ENCODE measurements around the gene FAM168A. TPM values are rescaled to one million over a fixed set of nuclear protein-coding genes. Genes with fewer than 3 reads are reported as not detected.

The FAM168A gene
- total and polyA plus RNA-seq, 4 donors, result 5.5 to 52.0 (median 25.5) TPM

DNA sequence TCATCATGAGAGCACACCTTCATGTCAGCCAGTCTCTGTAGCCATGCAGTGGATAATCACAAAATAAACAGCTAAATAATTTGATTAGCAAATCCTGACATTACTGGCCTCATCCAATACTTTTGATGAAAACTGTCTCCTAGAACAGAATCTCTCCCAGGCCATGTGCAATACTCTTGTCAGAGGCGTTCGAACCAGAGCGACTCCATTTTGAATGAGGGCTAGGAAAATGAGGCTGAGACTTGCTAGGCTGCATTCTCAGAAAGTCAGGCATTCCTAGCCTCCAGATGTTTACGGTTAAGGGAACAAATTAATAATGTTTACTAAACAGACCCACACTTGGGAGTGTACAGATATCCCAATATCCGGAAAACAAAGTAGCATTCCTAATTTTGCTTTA, 69.9 kb downstream of the FAM168A start:
- Histone ChIP-seq H3K27me3 (ENCODE audit: control insufficient read depth in 1 of 2, insufficient read depth in 2 of 2, low read length in 1 of 2) (no peaks in the 10 kb centered on the region), H3K4me1 (ENCODE audit: control insufficient read depth in 1 of 2, insufficient read depth in 2 of 2, low read length in 2 of 2) (no peaks in the 10 kb centered on the region), H3K9me3 (ENCODE audit: control insufficient read depth, low read length) (no peaks in the 10 kb centered on the region), H3K36me3 (ENCODE audit: control insufficient read depth in 1 of 2, insufficient read depth in 2 of 2, low read length in 1 of 2) (peaks cover 0 to 2% of the 10 kb centered on the region in 2 donors), H3K4me3 (ENCODE audit: low read length in 2 of 2) (no peak overlapping the region), H3K27ac (ENCODE audit: low read depth in 1 of 2, low read length in 2 of 2) (no peak overlapping the region)
- no peak for ATAC-seq (ENCODE audit: low FRiP score)
- WGBS, 2 donors, result 95 to 96% methylated on average over 5 of the region's 5 CpGs
- DNase-seq, result no peak
- intact Hi-C loops (cut with DNase I), result no loop called here

DNA sequence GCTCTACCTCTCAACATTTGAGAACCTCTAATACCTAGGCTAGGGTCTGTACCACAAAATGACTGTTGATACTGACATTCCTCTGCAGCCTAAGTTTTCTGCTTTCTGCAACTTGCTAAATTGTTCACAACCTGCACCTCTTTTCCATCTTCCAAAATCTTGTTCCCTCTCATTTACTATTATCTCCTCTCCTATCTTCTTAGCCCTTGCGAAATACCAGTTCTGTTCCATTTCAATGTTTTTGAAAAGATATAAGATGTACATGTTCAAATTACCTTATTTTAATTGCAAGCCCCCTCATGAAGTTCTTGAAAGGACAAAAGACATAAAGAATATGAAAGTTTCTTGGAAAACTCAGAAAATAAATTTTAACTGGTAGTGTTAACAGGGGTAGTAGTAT, 72.3 kb downstream of the FAM168A start:
- 98 to 99% methylated on average over 1 of the region's 1 CpG for WGBS, 2 donors
- no peaks in the 10 kb centered on the region for H3K4me1 ChIP-seq (ENCODE audit: control insufficient read depth in 1 of 2, insufficient read depth in 2 of 2, low read length in 2 of 2)
- no peaks in the 10 kb centered on the region for H3K9me3 ChIP-seq (ENCODE audit: control insufficient read depth, low read length)
- H3K27me3 ChIP-seq (ENCODE audit: control insufficient read depth in 1 of 2, insufficient read depth in 2 of 2, low read length in 1 of 2), result no peaks in the 10 kb centered on the region
- DNase-seq, result no peak
- no peak for ATAC-seq (ENCODE audit: low FRiP score)
- no peak overlapping the region for H3K27ac ChIP-seq (ENCODE audit: low read depth in 1 of 2, low read length in 2 of 2)
- no peak overlapping the region for H3K4me3 ChIP-seq (ENCODE audit: low read length in 2 of 2)
- peaks cover 0 to 2% of the 10 kb centered on the region in 2 donors for H3K36me3 ChIP-seq (ENCODE audit: control insufficient read depth in 1 of 2, insufficient read depth in 2 of 2, low read length in 1 of 2)
- intact Hi-C loops (cut with DNase I), result no loop called here

DNA sequence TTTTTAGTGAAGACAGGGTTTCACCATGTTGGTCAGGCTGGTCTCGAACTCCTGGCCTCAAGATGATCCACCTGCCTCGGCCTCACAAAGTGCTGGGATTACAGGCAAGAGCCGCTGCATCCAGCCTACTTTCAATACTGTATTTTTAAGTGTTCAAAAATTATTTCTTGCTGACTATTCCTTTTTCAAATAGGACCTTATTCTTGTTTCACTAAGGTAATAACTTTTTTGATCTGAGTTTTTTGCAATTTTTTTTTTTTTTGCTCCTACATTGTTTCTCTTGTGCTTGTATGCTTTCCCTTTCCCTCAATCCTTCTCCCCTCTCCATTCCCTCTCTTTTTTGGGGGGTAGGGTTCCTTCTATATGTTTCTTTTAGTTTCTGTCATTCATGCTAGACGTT, 73.1 kb downstream of the FAM168A start:
- no peaks in the 10 kb centered on the region for H3K4me1 ChIP-seq (ENCODE audit: control insufficient read depth in 1 of 2, insufficient read depth in 2 of 2, low read length in 2 of 2)
- WGBS, 2 donors, result 97 to 98% methylated on average over 4 of the region's 4 CpGs
- DNase-seq, result no peak
- H3K4me3 ChIP-seq (ENCODE audit: low read length in 2 of 2), result no peak overlapping the region
- intact Hi-C loops (cut with DNase I), result no loop called here
- no peaks in the 10 kb centered on the region for H3K9me3 ChIP-seq (ENCODE audit: control insufficient read depth, low read length)
- no peaks in the 10 kb centered on the region for H3K27me3 ChIP-seq (ENCODE audit: control insufficient read depth in 1 of 2, insufficient read depth in 2 of 2, low read length in 1 of 2)
- no peak overlapping the region for H3K27ac ChIP-seq (ENCODE audit: low read depth in 1 of 2, low read length in 2 of 2)
- ATAC-seq (ENCODE audit: low FRiP score), result no peak
- H3K36me3 ChIP-seq (ENCODE audit: control insufficient read depth in 1 of 2, insufficient read depth in 2 of 2, low read length in 1 of 2), result no peaks in the 10 kb centered on the region

DNA sequence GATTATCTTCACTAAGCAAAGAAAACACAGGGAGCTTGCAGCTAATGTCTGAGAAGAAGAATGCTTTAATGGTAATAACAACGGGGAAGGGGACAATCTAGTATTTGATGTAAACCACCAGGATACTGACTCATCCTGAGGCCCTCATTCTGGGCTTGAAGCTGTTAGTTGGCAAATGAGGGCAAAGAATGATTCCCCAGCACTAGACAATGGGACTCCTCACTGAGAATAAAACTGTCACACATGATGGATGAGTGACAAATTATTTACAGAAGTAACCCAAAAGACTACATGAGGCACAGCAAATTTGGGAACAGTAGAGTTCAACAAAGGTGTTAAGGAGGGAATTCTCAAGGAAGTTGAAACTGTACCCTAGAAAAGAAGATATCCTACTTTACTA, 76.3 kb downstream of the FAM168A start:
- H3K9me3 ChIP-seq (ENCODE audit: control insufficient read depth, low read length), result no peaks in the 10 kb centered on the region
- DNase-seq, result no peak
- no peaks in the 10 kb centered on the region for H3K36me3 ChIP-seq (ENCODE audit: control insufficient read depth in 1 of 2, insufficient read depth in 2 of 2, low read length in 1 of 2)
- intact Hi-C loops (cut with DNase I), result no loop called here
- no peaks in the 10 kb centered on the region for H3K4me1 ChIP-seq (ENCODE audit: control insufficient read depth in 1 of 2, insufficient read depth in 2 of 2, low read length in 2 of 2)
- ATAC-seq (ENCODE audit: low FRiP score), result no peak
- H3K27me3 ChIP-seq (ENCODE audit: control insufficient read depth in 1 of 2, insufficient read depth in 2 of 2, low read length in 1 of 2), result no peaks in the 10 kb centered on the region
- H3K4me3 ChIP-seq (ENCODE audit: low read length in 2 of 2), result no peak overlapping the region
- 53 to 59% methylated on average over 1 of the region's 1 CpG for WGBS, 2 donors
- no peak overlapping the region for H3K27ac ChIP-seq (ENCODE audit: low read depth in 1 of 2, low read length in 2 of 2)

DNA sequence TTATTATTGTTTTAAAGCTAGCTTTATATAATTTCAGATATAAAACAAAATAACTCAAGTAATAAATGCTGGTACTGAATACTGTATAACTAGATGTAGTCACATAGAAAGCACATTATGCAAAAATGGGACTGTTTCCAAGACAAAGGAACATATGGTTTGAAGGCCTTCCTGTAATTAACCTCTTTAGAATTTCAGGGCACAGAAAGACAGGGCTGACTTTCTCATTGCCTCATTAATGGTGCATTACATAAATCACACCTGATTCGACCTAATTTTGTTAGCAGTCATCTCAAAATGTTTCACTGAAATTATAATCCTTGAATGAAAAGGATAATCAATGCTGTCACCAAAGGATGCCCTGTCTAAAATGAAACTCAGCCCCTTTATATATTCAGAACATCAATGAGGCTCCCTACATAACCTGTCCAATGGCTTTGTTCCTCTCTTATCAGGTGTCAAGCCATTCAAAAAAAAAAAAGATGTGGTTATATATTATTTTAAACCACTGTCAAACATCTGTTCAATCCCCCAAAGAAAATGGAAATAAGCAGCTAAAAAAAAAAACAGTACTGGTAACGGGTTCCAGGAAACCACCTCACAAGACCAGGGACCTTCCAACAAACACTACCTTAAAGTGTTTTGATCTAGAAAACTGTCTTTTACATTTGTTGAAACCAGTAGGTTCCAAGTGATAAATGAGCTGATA, 77.4 kb downstream of the FAM168A start:
- Histone ChIP-seq H3K27me3 (ENCODE audit: control insufficient read depth in 1 of 2, insufficient read depth in 2 of 2, low read length in 1 of 2) (no peaks in the 10 kb centered on the region), H3K36me3 (ENCODE audit: control insufficient read depth in 1 of 2, insufficient read depth in 2 of 2, low read length in 1 of 2) (no peaks in the 10 kb centered on the region), H3K4me1 (ENCODE audit: control insufficient read depth in 1 of 2, insufficient read depth in 2 of 2, low read length in 2 of 2) (no peaks in the 10 kb centered on the region), H3K9me3 (ENCODE audit: control insufficient read depth, low read length) (no peaks in the 10 kb centered on the region), H3K27ac (ENCODE audit: low read depth in 1 of 2, low read length in 2 of 2) (no peak overlapping the region), H3K4me3 (ENCODE audit: low read length in 2 of 2) (no peak overlapping the region)
- ATAC-seq (ENCODE audit: low FRiP score) (no peak), DNase-seq (no peak)
- WGBS, 2 donors, result 67 to 75% methylated on average over 2 of the region's 2 CpGs
- intact Hi-C loops (cut with DNase I), result no loop called here

DNA sequence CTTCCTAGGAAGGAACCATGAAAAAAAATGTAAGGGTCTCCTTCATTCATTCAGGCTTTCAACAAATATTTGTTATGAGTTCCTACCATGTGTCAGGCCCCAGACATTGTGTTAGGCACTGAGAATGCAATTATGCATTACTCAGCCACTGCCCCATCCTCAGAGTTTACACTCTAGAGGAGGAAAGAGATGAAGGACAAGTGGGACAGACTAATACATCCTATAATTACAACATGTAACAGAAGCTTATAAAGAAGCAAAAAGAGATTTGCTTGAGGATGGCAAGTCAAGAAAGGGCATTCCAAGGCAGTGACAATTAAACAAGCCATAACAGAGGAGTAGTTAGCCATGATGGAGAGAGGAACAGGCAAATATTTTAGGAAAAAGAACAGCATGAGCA, 78.6 kb downstream of the FAM168A start:
- no peaks in the 10 kb centered on the region for H3K9me3 ChIP-seq (ENCODE audit: control insufficient read depth, low read length)
- no peaks in the 10 kb centered on the region for H3K4me1 ChIP-seq (ENCODE audit: control insufficient read depth in 1 of 2, insufficient read depth in 2 of 2, low read length in 2 of 2)
- DNase-seq (no peak), ATAC-seq (ENCODE audit: low FRiP score) (no peak)
- intact Hi-C loops (cut with DNase I), result no loop called here
- no peaks in the 10 kb centered on the region for H3K27me3 ChIP-seq (ENCODE audit: control insufficient read depth in 1 of 2, insufficient read depth in 2 of 2, low read length in 1 of 2)
- no peak overlapping the region for H3K4me3 ChIP-seq (ENCODE audit: low read length in 2 of 2)
- H3K36me3 ChIP-seq (ENCODE audit: control insufficient read depth in 1 of 2, insufficient read depth in 2 of 2, low read length in 1 of 2), result no peaks in the 10 kb centered on the region
- H3K27ac ChIP-seq (ENCODE audit: low read depth in 1 of 2, low read length in 2 of 2), result no peak overlapping the region

DNA sequence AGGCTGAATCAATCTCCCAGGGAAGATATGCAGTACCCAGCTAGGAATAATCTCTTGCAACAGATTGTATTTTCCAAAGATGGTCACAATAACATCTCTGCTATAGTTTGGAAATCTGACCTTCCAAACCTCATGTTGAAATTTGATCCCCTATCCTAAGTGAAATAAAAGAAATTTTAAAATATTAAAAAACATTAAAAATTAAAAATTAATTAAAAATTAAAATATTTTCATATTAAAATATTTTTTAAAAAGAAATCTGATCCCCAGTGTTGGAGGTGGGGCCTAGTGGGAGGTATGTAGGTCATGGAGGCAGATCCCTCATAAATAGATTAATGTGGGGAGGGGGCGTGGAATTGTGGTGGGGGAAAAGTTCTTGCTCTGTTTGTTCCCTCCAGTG, 79.7 kb downstream of the FAM168A start:
- WGBS, 2 donors, result 94 to 98% methylated on average over 1 of the region's 1 CpG
- H3K4me1 ChIP-seq (ENCODE audit: control insufficient read depth in 1 of 2, insufficient read depth in 2 of 2, low read length in 2 of 2), result no peaks in the 10 kb centered on the region
- ATAC-seq (ENCODE audit: low FRiP score), result no peak
- intact Hi-C loops (cut with DNase I), result no loop called here
- no peak overlapping the region for H3K4me3 ChIP-seq (ENCODE audit: low read length in 2 of 2)
- DNase-seq, result no peak
- H3K27me3 ChIP-seq (ENCODE audit: control insufficient read depth in 1 of 2, insufficient read depth in 2 of 2, low read length in 1 of 2), result no peaks in the 10 kb centered on the region
- H3K27ac ChIP-seq (ENCODE audit: low read depth in 1 of 2, low read length in 2 of 2), result no peak overlapping the region
- no peaks in the 10 kb centered on the region for H3K9me3 ChIP-seq (ENCODE audit: control insufficient read depth, low read length)
- no peaks in the 10 kb centered on the region for H3K36me3 ChIP-seq (ENCODE audit: control insufficient read depth in 1 of 2, insufficient read depth in 2 of 2, low read length in 1 of 2)

DNA sequence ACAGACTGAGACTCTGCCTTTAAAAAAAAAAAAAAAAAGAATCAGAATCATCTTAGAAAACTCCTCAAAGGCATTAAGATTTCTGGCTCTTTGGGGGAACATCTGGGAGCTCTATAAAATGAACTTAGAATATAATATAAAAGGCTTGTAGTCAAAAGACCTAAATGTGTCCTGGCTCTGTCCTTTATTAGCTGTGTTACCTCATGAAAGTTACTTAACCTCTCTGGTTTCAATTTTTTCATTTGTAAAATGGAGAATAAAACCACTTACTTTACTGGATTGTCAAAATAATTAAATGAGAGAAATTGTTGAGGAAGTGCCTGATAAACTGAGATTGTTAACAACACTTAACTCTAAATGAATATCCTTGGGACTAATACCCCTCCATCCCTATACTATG, 81.8 kb downstream of the FAM168A start:
- DNase-seq (no peak), ATAC-seq (ENCODE audit: low FRiP score) (no peak)
- intact Hi-C loops (cut with DNase I), result no loop called here
- Histone ChIP-seq H3K9me3 (ENCODE audit: control insufficient read depth, low read length) (no peaks in the 10 kb centered on the region), H3K27ac (ENCODE audit: low read depth in 1 of 2, low read length in 2 of 2) (no peak overlapping the region), H3K36me3 (ENCODE audit: control insufficient read depth in 1 of 2, insufficient read depth in 2 of 2, low read length in 1 of 2) (no peaks in the 10 kb centered on the region), H3K4me1 (ENCODE audit: control insufficient read depth in 1 of 2, insufficient read depth in 2 of 2, low read length in 2 of 2) (no peaks in the 10 kb centered on the region), H3K27me3 (ENCODE audit: control insufficient read depth in 1 of 2, insufficient read depth in 2 of 2, low read length in 1 of 2) (no peaks in the 10 kb centered on the region), H3K4me3 (ENCODE audit: low read length in 2 of 2) (no peak overlapping the region)

DNA sequence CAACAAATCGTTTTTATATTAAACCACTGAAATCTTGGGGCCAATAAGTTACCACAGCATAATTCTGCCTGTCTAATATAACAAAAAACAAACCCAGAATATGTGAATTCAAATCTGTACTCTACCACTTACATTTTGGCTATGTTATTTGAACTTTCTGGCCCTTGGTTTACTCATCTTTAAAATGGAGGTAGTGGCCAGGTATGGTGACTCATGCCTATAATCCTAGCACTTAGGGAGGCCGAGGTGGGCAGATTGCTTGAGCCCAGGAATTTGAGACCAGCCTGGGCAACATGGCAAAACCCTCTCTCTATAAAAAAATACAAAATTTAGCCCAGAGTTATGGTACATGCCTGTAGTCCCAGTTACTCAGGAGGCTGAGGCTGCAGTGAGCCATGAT, 84.2 kb downstream of the FAM168A start:
- ATAC-seq (ENCODE audit: low FRiP score) (no peak), DNase-seq (no peak)
- H3K27ac ChIP-seq (ENCODE audit: low read depth in 1 of 2, low read length in 2 of 2), result no peak overlapping the region
- no peak overlapping the region for H3K4me3 ChIP-seq (ENCODE audit: low read length in 2 of 2)
- H3K27me3 ChIP-seq (ENCODE audit: control insufficient read depth in 1 of 2, insufficient read depth in 2 of 2, low read length in 1 of 2), result no peaks in the 10 kb centered on the region
- H3K9me3 ChIP-seq (ENCODE audit: control insufficient read depth, low read length), result no peaks in the 10 kb centered on the region
- H3K4me1 ChIP-seq (ENCODE audit: control insufficient read depth in 1 of 2, insufficient read depth in 2 of 2, low read length in 2 of 2), result no peaks in the 10 kb centered on the region
- intact Hi-C loops (cut with DNase I), result no loop called here
- 84 to 87% methylated on average over 2 of the region's 2 CpGs for WGBS, 2 donors
- H3K36me3 ChIP-seq (ENCODE audit: control insufficient read depth in 1 of 2, insufficient read depth in 2 of 2, low read length in 1 of 2), result no peaks in the 10 kb centered on the region

Data from aorta (tissue), 5 donors.